K562 (cell line): ENCODE results near the gene UMODL1. TPM values are rescaled to one million over a fixed set of nuclear protein-coding genes. Genes with fewer than 3 reads are reported as not detected.

Experiments
- CGGBP1 ChIP-seq: fragments of 250-450 bp; sonication (Bioruptor Pico); IDR thresholded peaks from 2 replicates; pipeline ENCODE4 v1.9.0; 2021; ENCODE audit warnings: mild to moderate bottlenecking
- CREM ChIP-seq: IDR thresholded peaks from 2 replicates; pipeline ENCODE4 v1.6.1; 2014; ENCODE audit warnings: antibody characterized with exemption, low read depth
- ELF4 ChIP-seq: fragments of 450-650 bp; formaldehyde crosslinking; IDR thresholded peaks from 2 replicates; pipeline ENCODE4 v1.4.0; 2022; ENCODE audit warnings: missing genetic modification characterization
- JUN ChIP-seq, 2 experiments: sonication (generic) in 1 of 2; formaldehyde crosslinking in 1 of 2; IDR thresholded peaks; 2 replicates each; pipeline versions ENCODE4 v1.6.1 to v1.8.0; 2012 to 2022; ENCODE audit warnings: borderline replicate concordance in 2 of 2, mild to moderate bottlenecking in 2 of 2, improper control_type of control experiment in 1 of 2, low read depth in 1 of 2, low read length in 1 of 2, missing genetic modification reagents in 1 of 2
- MAFF ChIP-seq: IDR thresholded peaks from 2 replicates; pipeline ENCODE4 v1.6.1; 2012; ENCODE audit warnings: low read length, improper control_type of control experiment
- MECOM ChIP-seq: fragments of 250-450 bp; sonication (Bioruptor Pico); IDR thresholded peaks from 2 replicates; pipeline ENCODE4 v1.8.0; 2022; ENCODE audit warnings: inconsistent platforms
- NCOA4 ChIP-seq: fragments of 450-650 bp; IDR thresholded peaks from 2 replicates; pipeline ENCODE4 v1.6.1; 2018; ENCODE audit warnings: mild to moderate bottlenecking; ENCODE audit not compliant: partially characterized antibody
- NFIX ChIP-seq: fragments of 250-450 bp; sonication (Bioruptor Pico); IDR thresholded peaks from 2 replicates; pipeline ENCODE4 v1.4.0; 2020; ENCODE audit warnings: low read depth, mild to moderate bottlenecking, moderate library complexity
- PKNOX1 ChIP-seq: fragments of 450-650 bp; IDR thresholded peaks from 2 replicates; pipeline ENCODE4 v1.6.1; 2016
- REST ChIP-seq, 2 experiments: fragments of 450-650 bp; formaldehyde crosslinking in 1 of 2; IDR thresholded peaks; 2 replicates each; pipeline versions ENCODE4 v1.4.0 to v1.6.1; 2014 to 2020; ENCODE audit warnings: mild to moderate bottlenecking in 2 of 2, borderline replicate concordance in 1 of 2, low read depth in 1 of 2
- RNF219 ChIP-seq: fragments of 250-450 bp; sonication (Bioruptor Pico); IDR thresholded peaks from 2 replicates; pipeline ENCODE4 v1.5.0; 2022; ENCODE audit warnings: mild to moderate bottlenecking
- SREBF2 ChIP-seq: sonication (generic); formaldehyde crosslinking; IDR thresholded peaks from 2 replicates; pipeline ENCODE4 v1.4.0; 2020; ENCODE audit warnings: mild to moderate bottlenecking, missing genetic modification reagents
- ZNF324 ChIP-seq: fragments of 250-450 bp; sonication (Bioruptor Pico); IDR thresholded peaks from 2 replicates; pipeline ENCODE4 v1.4.0; 2020; ENCODE audit warnings: mild to moderate bottlenecking
- polyA plus RNA-seq, 8 experiments: library from polyadenylated mRNA; depleted of rRNA in 4 of 8; stranded (reverse) in 5 of 8; unstranded in 3 of 8; fragments of >200 nt; fragmentation: Nextera tagmentation in 2 of 8; fragmentation: Illumina TruSeq in 1 of 8; extraction: Ambion mirVana in 2 of 8; extraction: Trizol in 1 of 8; gene quantifications; 2 replicates each; pipeline versions ENCODE4 v1.2.1 to v1.2.3, GENCODE V29; 2011 to 2014; ENCODE audit warnings: inconsistent platforms in 1 of 8, missing spikeins in 1 of 8
- total RNA-seq, 7 experiments: library from RNA; depleted of rRNA in 6 of 7; stranded (reverse); fragments of >200 nt in 6 of 7; fragmentation: Illumina TruSeq in 2 of 7; extraction: Trizol in 2 of 7; gene quantifications; 2 replicates each; pipeline versions ENCODE4 v1.2.1 to v1.2.3, GENCODE V29; 2011 to 2021; ENCODE audit warnings: low replicate concordance in 1 of 7

The UMODL1 gene
- total and polyA plus RNA-seq, 9 of the 15 experiments (the other 6 are each of a cell fraction or from before 2014, with no cell fraction given): not detected

- peak; percentile 77; the same call in 1 of the 2 replicates for TF ChIP-seq REST (IDR thresholded peaks at IDR 0.05; ENCODE audit: borderline replicate concordance)
- TF ChIP-seq REST (CRISPR knock-in tag; IDR thresholded peaks at IDR 0.05; ENCODE audit: low read depth): no peak
- TF ChIP-seq NCOA4: no peak
- peak; percentile 49 for TF ChIP-seq CREM
- no peak for TF ChIP-seq MECOM (CRISPR knock-in tag)
- TF ChIP-seq JUN (IDR thresholded peaks at IDR 0.05; ENCODE audit: borderline replicate concordance, low read depth, low read length): peak; percentile 19; the same call in 1 of the 2 replicates
- TF ChIP-seq JUN (CRISPR knock-in tag; IDR thresholded peaks at IDR 0.05; ENCODE audit: borderline replicate concordance): no peak
- no peak for TF ChIP-seq ZNF324
- no peak for TF ChIP-seq SREBF2
- no peak for TF ChIP-seq NFIX (CRISPR knock-in tag)
- no peak for TF ChIP-seq RNF219
- TF ChIP-seq PKNOX1: no peak
- 0 out of 2 replicates have a peak, but pooled peaks have one; percentile 13 for TF ChIP-seq MAFF
- no peak for TF ChIP-seq CGGBP1 (CRISPR knock-in tag)
- TF ChIP-seq ELF4 (CRISPR knock-in tag): no peak
Measured at GRCh38 chr21:42117229-42117966, 46.3 kb downstream of the UMODL1 start (continued).
